ENCODE results near the gene COL5A1. TPM values are rescaled to one million over a fixed set of nuclear protein-coding genes. Genes with fewer than 3 reads are reported as not detected.

The COL5A1 gene
- total and polyA plus RNA-seq, 11 donors, result 7.6 to 91.3 (median 13.4) TPM

GRCh38 chr9:134686896-134687295, 45.3 kb downstream of the COL5A1 start:
- ATAC-seq (no peak), DNase-seq (peak in 1 of 5 donors; percentile 46)
- Histone ChIP-seq H3K9me3 (no peaks in the 10 kb centered on the region), H3K27ac (no peak overlapping the region), H3K36me3 (peaks cover 0 to 11% (median 0%) of the 10 kb centered on the region in 9 donors), H3K27me3 (no peaks in the 10 kb centered on the region), H3K4me3 (no peak overlapping the region), H3K4me1 (peaks cover 0 to 44% (median 8%) of the 10 kb centered on the region in 12 donors)
- 79 to 89% (median 85%) methylated on average over 8 to 9 of the region's 9 CpGs for WGBS, 4 donors
- TF ChIP-seq POLR2A (IDR thresholded peaks at IDR 0.05) (no peak), CTCF (IDR thresholded peaks at IDR 0.05) (no peak)
- intact Hi-C loops (cut with DNase I), result loop anchor here in 4 of 10 donors (5.0 to 10.0 kb wide), 4 partner anchors 40 to 1012 kb away; no protein-coding TSS in a partner anchor

GRCh38 chr9:134687556-134687955, 46.0 kb downstream of the COL5A1 start:
- Histone ChIP-seq H3K9me3 (no peaks in the 10 kb centered on the region), H3K4me1 (peaks cover 0 to 37% (median 8%) of the 10 kb centered on the region in 12 donors), H3K27me3 (no peaks in the 10 kb centered on the region), H3K4me3 (no peak overlapping the region), H3K27ac (no peak overlapping the region), H3K36me3 (peaks cover 0 to 15% (median 0%) of the 10 kb centered on the region in 9 donors)
- WGBS, 4 donors, result 91 to 95% (median 94%) methylated on average over 10 of the region's 10 CpGs
- ATAC-seq (no peak), DNase-seq (peak in 1 of 5 donors; percentile 55)
- TF ChIP-seq CTCF (IDR thresholded peaks at IDR 0.05) (no peak), POLR2A (IDR thresholded peaks at IDR 0.05) (no peak)
- intact Hi-C loops (cut with DNase I), result loop anchor here in 4 of 10 donors (5.0 to 10.0 kb wide), 4 partner anchors 40 to 1013 kb away; no protein-coding TSS in a partner anchor

GRCh38 chr9:134688231-134688630, 46.6 kb downstream of the COL5A1 start:
- H3K4me1 ChIP-seq, result peaks cover 0 to 38% (median 8%) of the 10 kb centered on the region in 12 donors
- H3K27ac ChIP-seq, result no peak overlapping the region
- TF ChIP-seq POLR2A (IDR thresholded peaks at IDR 0.05) (no peak), CTCF (IDR thresholded peaks at IDR 0.05) (no peak)

GRCh38 chr9:134688661-134689320, 47.2 kb downstream of the COL5A1 start:
- Histone ChIP-seq H3K9me3 (no peaks in the 10 kb centered on the region), H3K27me3 (no peaks in the 10 kb centered on the region), H3K36me3 (peaks cover 0 to 15% (median 0%) of the 10 kb centered on the region in 9 donors), H3K27ac (no peak overlapping the region), H3K4me1 (peaks cover 0 to 38% (median 8%) of the 10 kb centered on the region in 12 donors), H3K4me3 (no peak overlapping the region)
- TF ChIP-seq CTCF (IDR thresholded peaks at IDR 0.05) (no peak), POLR2A (IDR thresholded peaks at IDR 0.05) (no peak)
- intact Hi-C loops (cut with DNase I), result loop anchor here in 4 of 10 donors (5.0 to 10.0 kb wide), 4 partner anchors 41 to 1014 kb away; no protein-coding TSS in a partner anchor
- ATAC-seq, result no peak
- WGBS, 4 donors, result 89 to 94% (median 93%) methylated on average over 14 to 17 of the region's 17 CpGs
- DNase-seq, result peak in 1 of 5 donors; percentile 48

More at GRCh38 chr9:134688231-134688630, 46.6 kb downstream of the COL5A1 start:
- Histone ChIP-seq H3K27me3 (no peaks in the 10 kb centered on the region), H3K9me3 (no peaks in the 10 kb centered on the region), H3K4me3 (no peak overlapping the region), H3K36me3 (peaks cover 0 to 15% (median 0%) of the 10 kb centered on the region in 9 donors)
- no peak for ATAC-seq
- WGBS, 4 donors, result 87 to 96% (median 95%) methylated on average over 13 to 15 of the region's 15 CpGs
- DNase-seq, result no peak
- intact Hi-C loops (cut with DNase I), result loop anchor here in 4 of 10 donors (5.0 to 10.0 kb wide), 4 partner anchors 41 to 1013 kb away; no protein-coding TSS in a partner anchor

Data from heart left ventricle (tissue), 16 donors.